Heart left ventricle (tissue), 16 donors: ENCODE measurements around the gene KANK3. TPM values are rescaled to one million over a fixed set of nuclear protein-coding genes. Genes with fewer than 3 reads are reported as not detected.

Experiments
- ATAC-seq, 4 donors: fragments of 200-7000 bp; cut with Tn5 transposase; one replicate each; pipeline ENCODE4 v1.9.1; 2020 to 2022; ENCODE audit warnings: moderate library complexity in 4 of 4, mild to moderate bottlenecking in 3 of 4, moderate number of reproducible peaks in 1 of 4
- DNase-seq, 5 donors: peaks; one replicate each; pipeline ENCODE4 v3.0.0-alpha.2; 2020
- H3K27ac ChIP-seq, 12 donors: fragments of 200-600 bp; sonication (generic) in 4 of 12; one replicate each; pipeline versions ENCODE4 v1.5.0 to v1.8.0; 2016 to 2022; ENCODE audit warnings: mild to moderate bottlenecking in 2 of 12
- H3K27me3 ChIP-seq, 9 donors: fragments of 200-600 bp; sonication (generic) in 2 of 9; one replicate each; pipeline versions ENCODE4 v1.5.1 to v1.8.0; 2016 to 2022; ENCODE audit warnings: mild to moderate bottlenecking in 3 of 9
- H3K36me3 ChIP-seq, 9 donors: fragments of 200-600 bp; sonication (generic) in 2 of 9; one replicate each; pipeline versions ENCODE4 v1.5.0 to v1.8.0; 2018 to 2022; ENCODE audit warnings: mild to moderate bottlenecking in 2 of 9
- H3K4me1 ChIP-seq, 12 donors: fragments of 200-600 bp; sonication (generic) in 4 of 12; one replicate each; pipeline versions ENCODE4 v1.5.0 to v1.8.0; 2016 to 2022; ENCODE audit warnings: mild to moderate bottlenecking in 3 of 12
- H3K4me3 ChIP-seq, 12 donors: fragments of 200-600 bp; sonication (generic) in 4 of 12; one replicate each; pipeline versions ENCODE4 v1.5.0 to v1.8.0; 2017 to 2022; ENCODE audit warnings: mild to moderate bottlenecking in 9 of 12, moderate library complexity in 4 of 12
- H3K9me3 ChIP-seq, 12 donors: fragments of 200-600 bp; sonication (generic) in 4 of 12; one replicate each; pipeline versions ENCODE4 v1.5.0 to v1.8.0; 2016 to 2022; ENCODE audit warnings: mild to moderate bottlenecking in 1 of 12
- CTCF ChIP-seq, 12 donors: fragments of 200-600 bp; sonication (generic) in 4 of 12; IDR thresholded peaks; one replicate each; pipeline versions ENCODE4 v1.5.0 to v1.8.0; 2018 to 2022; ENCODE audit warnings: antibody characterized with exemption in 12 of 12, mild to moderate bottlenecking in 5 of 12
- POLR2A ChIP-seq, 2 donors: fragments of 450-650 bp; IDR thresholded peaks; one replicate each; pipeline ENCODE4 v1.6.1; 2017; ENCODE audit warnings: antibody characterized with exemption in 2 of 2, mild to moderate bottlenecking in 2 of 2, moderate library complexity in 2 of 2
- WGBS, 4 donors: extraction: QIAGEN DNeasy Blood & Tissue Kit in 2 of 4; methylation state at CpG; one replicate each; pipeline versions ENCODE4 v1.1.5 to v1.1.7; 2013 to 2018; 5-methylcytosine and 5-hydroxymethylcytosine counted together
- intact Hi-C, 10 donors: fragments of 100-400 bp; cut with DNase I; formaldehyde crosslinking; loops; one replicate each; pipeline versions ENCODE4 v1.11.1 to v1.14.2; 2022
- polyA plus RNA-seq, 2 donors: library from polyadenylated mRNA; stranded (reverse); fragments of 200-250 nt; gene quantifications; one replicate each; pipeline ENCODE4 v1.2.3, GENCODE V29; 2013
- total RNA-seq, 9 donors: library from RNA; depleted of rRNA in 2 of 9; stranded (reverse); fragments of >200 nt in 2 of 9; fragmentation: NEBNext Ultra II Directional in 3 of 9; extraction: Animal tissue kit (Norgen Biotek cat#: 25700) in 3 of 9; gene quantifications; one replicate each; pipeline versions ENCODE4 v1.1.0 to v1.2.4, GENCODE V29; 2016 to 2023
- donor health status: ischemic (EF 13 %, LVEDD 7.1; RV severe dilation, severe dysfunction).
- donor health status: healthy with polysubstance abuse.
- donor health status: DM: no; HTN: yes; CAD: no.
- donor health status: DM: no; HTN: no; CAD: no.
- donor health status: ischemic (EF 25% LVEDD 6.9; RV normal size, moderate dysfunction).
- donor health status: ischemic (EF 25% LVEDD 5.7; RV mildly dilated, moderate dysfunction).
- donor health status: healthy.
- donor health status: DM: yes; HTN: yes; CAD: no.
- donor health status: ischemic (EF 35%, LVEDD 5.7; RV mildly dilated, moderate dysfunction).
- donor health status: nonischemic (EF 11% LVEDD 7.7; RV severe dilation, severe dysfunction).
- donor health status: DM: yes; HTN: yes; CAD: no.
- donor health status: PGD.
- donor health status: ischemic (EF 29% LVEDD 5.4; RV normal size, mild dysfunction).
- donor health status: nonischemic (EF 23%, LVEDD 6.1; RV moderate dilation, normal function).

The KANK3 gene
- total and polyA plus RNA-seq, 11 donors: 12.3 to 33.6 (median 16.9) TPM

DNA sequence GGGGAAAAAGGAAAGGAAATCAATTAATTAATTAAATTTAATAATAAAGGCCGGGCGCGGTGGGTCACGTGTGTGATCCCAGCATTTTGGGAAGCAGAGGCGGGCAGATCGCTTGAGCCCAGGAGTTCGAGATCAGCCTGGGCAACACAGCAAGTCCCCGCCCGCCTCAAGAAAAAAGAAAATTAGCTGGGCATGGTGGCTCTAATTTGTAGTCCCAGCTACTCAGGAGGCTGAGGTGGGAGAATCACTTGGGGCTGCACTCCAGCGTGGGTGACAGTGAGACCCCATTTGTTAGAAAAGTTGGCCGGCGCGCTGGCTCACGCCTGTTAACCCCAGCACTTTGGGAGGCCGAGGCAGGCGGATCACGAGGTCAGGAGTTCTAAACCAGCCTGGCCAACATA is 34.2 kb downstream of the KANK3 start:
- DNase-seq: peak in 3 of 5 donors; percentile 5 to 19 (median 15)
- ATAC-seq: no peak
- TF ChIP-seq POLR2A (IDR thresholded peaks at IDR 0.05) (no peak), CTCF (IDR thresholded peaks at IDR 0.05) (no peak)
- Histone ChIP-seq H3K4me3 (peak overlapping the region in 11 of 12 donors; percentile 8 to 83 (median 65)), H3K27ac (peak overlapping the region in 6 of 12 donors; percentile 3 to 80 (median 52)), H3K36me3 (peaks cover 0 to 45% (median 34%) of the 10 kb centered on the region in 9 donors), H3K27me3 (no peaks in the 10 kb centered on the region), H3K4me1 (peaks cover 3 to 53% (median 31%) of the 10 kb centered on the region in 12 donors), H3K9me3 (no peaks in the 10 kb centered on the region)
- 68 to 76% (median 73%) methylated on average over 17 of the region's 17 CpGs for WGBS, 4 donors
- intact Hi-C loops: no loop called here

DNA sequence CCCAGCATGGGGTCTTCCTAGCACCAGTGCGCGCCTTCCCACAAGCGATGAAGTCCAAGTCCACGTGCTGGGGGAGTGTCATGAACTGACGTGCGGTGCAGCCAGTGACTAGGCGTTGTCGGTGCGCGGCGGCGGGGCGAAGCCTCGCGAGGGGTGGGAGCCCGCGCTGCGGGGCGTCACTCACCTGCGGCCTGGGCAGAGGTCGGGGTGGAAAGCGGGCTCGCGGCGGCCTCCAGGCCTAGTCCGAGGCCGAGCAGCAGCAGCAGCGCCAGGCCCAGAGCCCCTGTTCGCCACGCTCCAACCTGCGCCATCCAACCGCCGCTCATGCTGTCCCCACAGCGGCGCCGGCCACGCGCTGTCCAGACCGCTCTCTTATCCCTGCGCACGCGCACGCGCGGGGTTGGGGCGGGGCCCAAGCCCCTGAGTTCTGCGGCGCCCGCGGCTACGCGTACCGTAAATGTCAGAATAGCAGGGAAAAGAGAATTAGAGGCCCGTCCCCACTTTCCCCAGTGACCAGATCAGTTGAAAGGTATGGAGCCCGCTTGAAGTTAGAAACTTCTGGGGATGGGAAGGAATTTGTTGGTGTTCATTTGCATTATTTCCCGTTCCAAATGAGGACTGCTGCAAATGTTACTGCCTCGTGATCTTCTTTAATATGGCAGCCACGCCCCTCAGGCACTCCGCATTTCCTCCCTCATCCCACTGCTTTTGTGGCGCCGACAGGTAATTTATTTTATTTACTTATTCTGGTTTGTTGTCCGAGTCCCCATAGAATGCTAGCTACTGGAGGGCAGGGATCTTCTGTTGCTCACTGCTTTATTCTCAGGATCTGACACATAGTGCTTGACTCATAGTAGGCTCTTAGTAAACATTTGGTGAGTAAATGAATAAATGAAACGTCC is 34.8 kb downstream of the KANK3 start, which contains the start of gene CD320:
Gene CD320 (minus strand): TSS at position 394 of the 902 bp plus-strand sequence. CDS start 68 bp downstream, at position 326.
- intact Hi-C loops: no loop called here
- H3K4me1 ChIP-seq: peaks cover 3 to 53% (median 31%) of the 10 kb centered on the region in 12 donors
- 0 to 1% (median 1%) methylated on average over 38 to 63 of the region's 63 CpGs for WGBS, 4 donors

GRCh38 chr19:8307400-8307964 is 35.6 kb downstream of the KANK3 start:
- no peaks in the 10 kb centered on the region for H3K27me3 ChIP-seq
- H3K9me3 ChIP-seq: no peaks in the 10 kb centered on the region
- WGBS, 4 donors: 10 to 16% (median 16%) methylated on average over 24 of the region's 24 CpGs
- H3K4me3 ChIP-seq: peak overlapping the region; percentile 8 to 83 (median 64)
- TF ChIP-seq POLR2A (IDR thresholded peaks at IDR 0.05) (no peak), CTCF (IDR thresholded peaks at IDR 0.05) (no peak)
- peak overlapping the region in 10 of 12 donors; percentile 21 to 80 (median 56) for H3K27ac ChIP-seq
- intact Hi-C loops: no loop called here
- DNase-seq (peak in 2 of 5 donors; percentile 5 to 23), ATAC-seq (no peak)
- peaks cover 0 to 31% (median 21%) of the 10 kb centered on the region in 9 donors for H3K36me3 ChIP-seq
- peaks cover 3 to 55% (median 32%) of the 10 kb centered on the region in 12 donors for H3K4me1 ChIP-seq

More for the DNA sequence above, 34.8 kb downstream of the KANK3 start, which contains the start of gene CD320:
- peak within 1 kb of the TSS in 11 of 12 donors; percentile 21 to 80 (median 60) for H3K27ac ChIP-seq
- H3K9me3 ChIP-seq: no peaks in the 10 kb centered on the region
- TF ChIP-seq POLR2A (IDR thresholded peaks at IDR 0.05) (peak in 1 of 2 donors; percentile 71), CTCF (IDR thresholded peaks at IDR 0.05) (no peak)
- H3K27me3 ChIP-seq: no peaks in the 10 kb centered on the region
- DNase-seq (peak; percentile 88 to 94 (median 91)), ATAC-seq (peak; percentile 88 to 95 (median 94))
- H3K4me3 ChIP-seq: peak within 1 kb of the TSS; percentile 8 to 83 (median 64)
- peaks cover 0 to 39% (median 27%) of the 10 kb centered on the region in 9 donors for H3K36me3 ChIP-seq
